KMS-11 (cell line): Measurements from ENCODE around the gene PNLIP.

Experiments
- H2AFZ ChIP-seq: fragments of 200-600 bp; sonication (generic); 2 replicates; pipeline ENCODE4 v1.6.1; 2016; ENCODE audit warnings: antibody characterized with exemption, mixed run types, low read depth
- H3K27ac ChIP-seq: fragments of 200-600 bp; sonication (generic); 2 replicates; pipeline ENCODE4 v1.6.1; 2016; ENCODE audit warnings: mild to moderate bottlenecking, mixed run types
- H3K27me3 ChIP-seq: fragments of 200-600 bp; sonication (generic); 2 replicates; pipeline ENCODE4 v1.6.1; 2017; ENCODE audit warnings: mild to moderate bottlenecking, low read depth, mixed run types, moderate library complexity; ENCODE audit not compliant: insufficient read depth
- H3K36me3 ChIP-seq: fragments of 200-600 bp; sonication (generic); 2 replicates; pipeline ENCODE4 v1.6.1; 2017; ENCODE audit warnings: mild to moderate bottlenecking, mixed run types; ENCODE audit not compliant: insufficient read depth
- H3K4me1 ChIP-seq: fragments of 200-600 bp; sonication (generic); 2 replicates; pipeline ENCODE4 v1.6.1; 2016; ENCODE audit warnings: mild to moderate bottlenecking, low read depth, mixed run types; ENCODE audit not compliant: poor library complexity, severe bottlenecking
- H3K4me2 ChIP-seq: fragments of 200-600 bp; sonication (generic); 2 replicates; pipeline ENCODE4 v1.7.0; 2016; ENCODE audit warnings: mild to moderate bottlenecking, mixed run types
- H3K4me3 ChIP-seq: fragments of 200-600 bp; sonication (generic); IDR thresholded peaks from 2 replicates; pipeline ENCODE4 v1.6.1; 2017; ENCODE audit warnings: low read depth, low read length, mixed read lengths; ENCODE audit not compliant: insufficient read depth
- H3K79me2 ChIP-seq: fragments of 200-600 bp; sonication (generic); 2 replicates; pipeline ENCODE4 v1.6.1; 2016; ENCODE audit warnings: low read depth, mixed run types; ENCODE audit not compliant: insufficient read depth
- H3K9ac ChIP-seq: fragments of 200-600 bp; sonication (generic); 2 replicates; pipeline ENCODE4 v1.6.1; 2016; ENCODE audit warnings: mild to moderate bottlenecking, mixed run types
- H4K20me1 ChIP-seq: fragments of 200-600 bp; sonication (generic); 2 replicates; pipeline ENCODE4 v1.6.1; 2016; ENCODE audit warnings: mild to moderate bottlenecking, mixed run types; ENCODE audit not compliant: insufficient read depth
- TF ChIP-seq, protein P1 (sequence below): fragments of 200-600 bp; sonication (generic); conservative IDR thresholded peaks from 2 replicates; pipeline ENCODE4 v1.6.1; 2017; ENCODE audit warnings: low read depth, mild to moderate bottlenecking, antibody characterized with exemption, low read length, moderate library complexity, mixed read lengths

The PNLIP gene

DNA sequence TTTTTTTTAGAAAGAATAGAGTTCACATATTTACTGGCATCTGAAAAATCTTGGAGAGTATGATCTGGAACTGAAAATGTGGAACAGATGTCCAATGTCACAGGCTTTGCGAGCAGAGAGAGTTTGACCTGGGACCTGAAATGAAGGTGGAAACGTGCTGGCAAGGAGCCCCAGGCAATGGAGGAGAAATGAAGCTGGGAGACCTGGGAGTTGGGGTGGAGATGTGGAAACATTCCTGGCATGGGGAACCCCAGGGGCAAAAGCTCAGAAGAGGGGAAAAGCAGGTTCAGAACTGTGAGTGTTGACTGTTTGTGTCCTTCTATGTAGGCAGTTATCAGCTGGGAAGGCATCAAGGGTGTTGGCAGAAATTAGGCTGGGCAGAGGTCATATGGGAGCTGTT lies 67.7 kb downstream of the PNLIP start:
- Histone ChIP-seq H3K36me3 (no peaks in the 10 kb centered on the region), H4K20me1 (no peaks in the 10 kb centered on the region), H3K4me1 (no peaks in the 10 kb centered on the region), H3K4me3 (no peak overlapping the region), H2AFZ (no peak overlapping the region), H3K79me2 (no peaks in the 10 kb centered on the region), H3K27me3 (no peaks in the 10 kb centered on the region), H3K27ac (no peak overlapping the region), H3K9ac (no peak overlapping the region), H3K4me2 (no peak overlapping the region)
- TF ChIP-seq, protein P1, sequence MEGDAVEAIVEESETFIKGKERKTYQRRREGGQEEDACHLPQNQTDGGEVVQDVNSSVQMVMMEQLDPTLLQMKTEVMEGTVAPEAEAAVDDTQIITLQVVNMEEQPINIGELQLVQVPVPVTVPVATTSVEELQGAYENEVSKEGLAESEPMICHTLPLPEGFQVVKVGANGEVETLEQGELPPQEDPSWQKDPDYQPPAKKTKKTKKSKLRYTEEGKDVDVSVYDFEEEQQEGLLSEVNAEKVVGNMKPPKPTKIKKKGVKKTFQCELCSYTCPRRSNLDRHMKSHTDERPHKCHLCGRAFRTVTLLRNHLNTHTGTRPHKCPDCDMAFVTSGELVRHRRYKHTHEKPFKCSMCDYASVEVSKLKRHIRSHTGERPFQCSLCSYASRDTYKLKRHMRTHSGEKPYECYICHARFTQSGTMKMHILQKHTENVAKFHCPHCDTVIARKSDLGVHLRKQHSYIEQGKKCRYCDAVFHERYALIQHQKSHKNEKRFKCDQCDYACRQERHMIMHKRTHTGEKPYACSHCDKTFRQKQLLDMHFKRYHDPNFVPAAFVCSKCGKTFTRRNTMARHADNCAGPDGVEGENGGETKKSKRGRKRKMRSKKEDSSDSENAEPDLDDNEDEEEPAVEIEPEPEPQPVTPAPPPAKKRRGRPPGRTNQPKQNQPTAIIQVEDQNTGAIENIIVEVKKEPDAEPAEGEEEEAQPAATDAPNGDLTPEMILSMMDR = no peak

DNA sequence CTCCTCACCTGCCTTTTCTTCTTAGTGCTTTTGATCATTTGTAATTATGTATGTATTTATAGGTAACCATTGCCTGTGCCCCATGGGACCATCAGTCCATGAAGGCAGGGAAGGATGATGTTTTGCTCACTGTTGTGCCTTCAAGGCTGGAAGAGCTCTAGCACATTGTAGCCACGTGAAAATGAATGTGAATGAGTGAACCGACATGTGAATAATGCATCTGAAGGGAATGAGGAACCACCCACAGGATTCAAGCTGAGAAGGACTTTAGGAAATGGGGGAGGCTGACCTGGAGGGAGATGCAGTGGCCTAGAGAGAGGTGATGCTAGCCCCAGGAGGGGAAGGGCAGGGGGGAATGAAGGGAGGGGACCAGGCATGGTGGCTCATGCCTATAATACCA lies 69.1 kb downstream of the PNLIP start:
- Histone ChIP-seq H3K27ac (no peak overlapping the region), H3K4me3 (no peak overlapping the region), H3K4me1 (no peaks in the 10 kb centered on the region), H4K20me1 (no peaks in the 10 kb centered on the region), H2AFZ (no peak overlapping the region), H3K4me2 (no peak overlapping the region), H3K27me3 (no peaks in the 10 kb centered on the region), H3K36me3 (no peaks in the 10 kb centered on the region), H3K9ac (no peak overlapping the region), H3K79me2 (no peaks in the 10 kb centered on the region)
- TF ChIP-seq, protein P1 = no peak

GRCh38 chr10:116615199-116615776 lies 69.6 kb downstream of the PNLIP start:
- Histone ChIP-seq H3K79me2 (no peaks in the 10 kb centered on the region), H3K9ac (no peak overlapping the region), H3K4me3 (no peak overlapping the region), H3K27me3 (no peaks in the 10 kb centered on the region), H3K27ac (no peak overlapping the region), H2AFZ (no peak overlapping the region), H3K36me3 (no peaks in the 10 kb centered on the region), H3K4me2 (no peak overlapping the region), H3K4me1 (no peaks in the 10 kb centered on the region), H4K20me1 (no peaks in the 10 kb centered on the region)
- TF ChIP-seq, protein P1 = no peak
